Fibroblast of gingiva (primary cell): Measurements from ENCODE around the gene PDIA5.

ENCODE experiments used
- DNase-seq: peaks from one replicate; pipeline ENCODE4 v3.0.0-alpha.2; 2011; ENCODE audit warnings: low read depth

PDIA5 gene

DNA sequence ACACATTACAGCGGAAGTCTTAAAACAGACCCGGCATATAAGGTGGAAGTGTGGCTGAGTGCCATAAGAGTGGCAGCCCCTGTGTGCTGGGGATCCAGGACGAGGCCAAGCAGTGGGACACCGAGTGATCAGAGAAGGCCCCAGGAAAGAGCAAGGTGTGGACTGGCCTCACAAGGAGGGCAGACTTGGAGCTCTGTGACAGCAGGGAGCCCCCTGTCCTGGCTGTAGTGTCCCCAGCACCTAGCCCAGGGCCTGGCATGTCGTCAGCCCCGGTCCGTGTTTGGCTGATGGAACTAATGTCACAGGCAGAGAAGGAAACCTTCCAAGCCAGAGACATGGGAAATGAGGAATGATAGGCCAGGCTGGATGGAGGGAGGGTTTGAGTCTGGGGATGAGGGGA, 4.8 kb downstream of the PDIA5 start:
- no peak for DNase-seq

DNA sequence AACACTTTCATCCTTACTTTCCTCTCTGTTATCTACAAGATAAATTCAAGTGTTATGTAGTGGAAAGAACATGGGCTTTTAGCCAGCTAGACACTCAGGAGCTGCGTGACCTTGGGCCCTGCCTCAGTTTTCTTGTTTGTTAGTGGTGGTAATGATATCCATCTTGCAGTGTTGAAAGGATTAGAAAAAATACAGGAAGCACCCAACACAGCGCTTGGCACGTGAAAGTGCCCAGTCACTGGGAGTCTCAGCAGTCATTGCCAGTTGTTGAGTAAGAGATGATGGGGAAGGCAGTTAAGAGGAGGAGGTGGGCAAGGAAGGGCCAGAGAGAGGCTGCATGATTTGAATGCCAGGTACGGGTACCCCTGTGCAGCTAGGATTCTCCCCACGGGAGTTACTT, 5.3 kb downstream of the PDIA5 start:
- DNase-seq, result no peak

DNA sequence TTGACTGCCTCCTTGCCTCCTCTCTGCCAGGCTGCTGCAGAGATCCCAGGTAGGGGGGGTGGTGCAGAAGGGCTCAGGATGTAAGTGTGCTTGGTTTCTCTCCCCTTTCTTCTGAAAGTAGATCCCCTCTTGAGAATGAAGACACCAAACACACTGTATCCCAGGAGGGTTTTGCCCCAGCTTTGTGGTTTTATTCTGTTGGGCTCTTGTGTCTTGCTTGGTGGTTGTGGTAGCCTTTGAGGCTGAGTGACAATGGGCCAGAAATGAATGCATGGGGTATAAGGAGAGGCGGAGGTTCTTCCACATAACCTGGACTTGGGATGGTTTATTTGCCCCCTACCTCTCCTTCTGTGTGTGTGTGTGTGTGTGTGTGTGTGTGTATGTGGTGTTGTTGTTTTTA, 5.7 kb downstream of the PDIA5 start:
- no peak for DNase-seq

DNA sequence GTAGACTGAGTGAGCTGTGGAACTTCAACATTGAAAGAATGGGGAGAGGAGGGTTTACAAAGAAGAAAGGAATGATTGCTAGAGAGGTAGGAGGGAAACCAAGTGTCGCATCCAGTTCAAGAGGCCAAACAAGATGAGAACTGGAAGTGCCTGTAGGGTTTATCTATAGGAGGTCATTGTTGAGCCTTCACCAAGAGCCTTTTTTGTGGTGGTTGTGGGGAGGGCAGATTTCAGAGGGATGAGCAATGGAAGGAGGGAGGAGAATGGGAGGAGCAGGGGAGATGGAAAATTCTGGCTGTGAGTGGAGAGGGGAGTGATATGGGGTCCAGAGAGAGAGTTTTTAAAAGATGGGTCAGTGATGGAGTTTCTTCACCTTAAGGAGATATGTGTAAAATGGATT, 8.5 kb downstream of the PDIA5 start:
- no peak for DNase-seq

DNA sequence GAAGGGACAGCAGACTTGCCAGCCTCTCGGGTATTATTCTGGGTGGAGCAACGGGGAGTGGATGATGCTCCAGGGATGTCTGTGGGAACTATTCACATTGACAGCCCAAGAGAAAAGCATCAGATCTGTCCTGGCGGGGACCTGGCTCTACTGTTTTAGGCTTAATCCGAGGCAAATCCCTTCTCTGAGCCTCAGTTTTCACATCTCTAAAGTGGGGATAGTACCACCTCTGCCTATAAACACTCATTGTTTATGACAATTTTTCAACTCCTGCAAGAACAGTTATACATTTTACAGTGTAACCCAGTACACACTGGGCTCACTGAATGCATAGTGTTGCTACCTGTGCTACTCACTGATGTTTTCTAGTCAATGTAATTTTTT, 9.3 kb downstream of the PDIA5 start:
- DNase-seq, result no peak

DNA sequence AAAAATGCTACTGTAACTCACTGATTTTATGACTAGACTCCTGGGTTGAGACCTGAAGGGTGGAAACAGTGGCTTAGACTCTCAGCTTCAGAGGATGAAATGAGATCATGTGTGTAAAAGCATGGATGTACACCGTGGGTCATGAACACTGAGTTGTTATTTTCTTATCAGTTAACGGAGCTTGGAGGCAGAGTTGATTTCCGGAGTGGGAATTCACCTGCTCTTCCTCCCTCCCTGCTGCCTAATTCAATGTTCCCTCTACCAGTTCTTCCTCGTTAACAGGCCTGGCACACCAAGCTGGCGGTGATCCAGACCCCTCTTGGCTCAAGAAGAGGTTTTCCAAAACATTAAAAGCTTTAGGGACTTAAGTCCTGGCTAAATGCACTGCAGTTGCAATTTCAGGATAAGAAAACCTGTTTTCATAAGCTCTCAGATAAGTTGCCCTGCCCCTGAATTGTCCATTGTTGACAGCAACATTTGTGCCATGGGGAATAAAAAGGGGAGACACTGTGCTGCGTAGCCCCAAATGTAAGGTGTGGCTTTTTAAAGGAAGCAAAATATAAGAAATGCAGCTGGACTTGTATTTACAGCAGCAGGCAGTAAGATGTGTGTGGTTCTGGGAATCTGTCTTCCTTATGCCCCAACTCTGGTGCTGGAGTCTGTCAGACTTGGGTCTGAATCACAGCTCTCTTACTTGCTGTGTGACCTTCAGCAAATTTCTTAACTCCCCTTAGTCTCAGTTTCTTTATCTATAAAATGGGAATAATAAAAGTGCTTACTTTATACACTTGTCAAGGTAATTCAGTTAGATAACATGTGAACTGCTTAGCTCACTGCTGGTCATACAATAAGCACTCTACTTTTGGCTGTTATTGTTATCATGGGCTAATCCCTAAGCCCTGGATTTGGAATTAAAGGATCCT, 9.9 kb downstream of the PDIA5 start:
- DNase-seq, result peak; percentile 30

DNA sequence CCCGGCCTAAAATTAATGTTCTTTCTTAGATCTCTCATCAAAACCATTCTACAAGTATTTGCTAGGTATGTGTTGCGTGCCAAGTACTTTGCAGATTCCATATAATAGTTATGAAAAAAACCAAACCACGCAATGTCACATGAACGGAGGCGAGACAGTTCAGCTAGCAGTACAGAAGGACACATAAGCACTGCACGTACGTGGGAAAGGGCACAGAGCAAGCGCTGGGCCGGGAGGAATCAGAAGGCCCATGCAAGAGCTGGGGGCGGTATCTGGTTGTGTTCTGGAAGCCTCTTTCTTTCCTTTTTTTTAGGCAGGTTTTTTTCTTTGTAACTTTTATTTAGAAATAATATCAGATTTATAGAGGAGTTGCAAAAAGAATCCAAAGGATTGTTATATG, 11.3 kb downstream of the PDIA5 start:
- DNase-seq, result no peak

DNA sequence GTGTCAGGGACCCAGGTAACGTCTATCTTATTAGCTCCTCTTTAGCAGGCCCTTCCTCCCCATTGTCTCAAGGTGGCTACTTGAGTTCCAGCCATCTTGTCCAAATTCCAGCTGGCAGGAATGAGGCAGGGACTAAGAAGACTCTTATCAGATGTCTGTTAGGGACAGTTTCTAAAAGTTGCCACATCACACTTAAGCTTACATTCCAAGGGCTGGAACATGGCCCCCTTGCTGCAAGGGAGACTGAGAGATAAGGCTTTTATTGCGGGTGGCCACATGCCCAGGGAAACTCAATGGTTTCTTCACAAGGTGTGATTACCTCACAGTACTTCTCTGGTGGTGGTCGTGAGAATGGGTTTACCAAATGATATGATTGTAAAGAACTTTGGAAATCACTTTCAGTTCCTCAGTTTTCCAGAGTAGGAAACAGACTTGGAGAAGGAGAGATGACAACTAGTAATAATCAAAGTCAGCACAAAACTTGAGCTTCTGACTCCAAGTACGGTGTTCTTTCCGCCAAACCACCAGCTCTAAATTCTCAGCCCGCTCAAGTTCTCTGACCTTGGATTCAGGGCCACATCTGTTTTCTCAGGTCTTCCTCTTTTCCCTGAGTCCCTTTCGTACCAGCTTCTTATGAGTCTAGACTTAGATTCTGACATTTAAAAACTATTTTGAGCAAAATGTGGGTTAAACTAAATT, 14.2 kb downstream of the PDIA5 start:
- no peak for DNase-seq

DNA sequence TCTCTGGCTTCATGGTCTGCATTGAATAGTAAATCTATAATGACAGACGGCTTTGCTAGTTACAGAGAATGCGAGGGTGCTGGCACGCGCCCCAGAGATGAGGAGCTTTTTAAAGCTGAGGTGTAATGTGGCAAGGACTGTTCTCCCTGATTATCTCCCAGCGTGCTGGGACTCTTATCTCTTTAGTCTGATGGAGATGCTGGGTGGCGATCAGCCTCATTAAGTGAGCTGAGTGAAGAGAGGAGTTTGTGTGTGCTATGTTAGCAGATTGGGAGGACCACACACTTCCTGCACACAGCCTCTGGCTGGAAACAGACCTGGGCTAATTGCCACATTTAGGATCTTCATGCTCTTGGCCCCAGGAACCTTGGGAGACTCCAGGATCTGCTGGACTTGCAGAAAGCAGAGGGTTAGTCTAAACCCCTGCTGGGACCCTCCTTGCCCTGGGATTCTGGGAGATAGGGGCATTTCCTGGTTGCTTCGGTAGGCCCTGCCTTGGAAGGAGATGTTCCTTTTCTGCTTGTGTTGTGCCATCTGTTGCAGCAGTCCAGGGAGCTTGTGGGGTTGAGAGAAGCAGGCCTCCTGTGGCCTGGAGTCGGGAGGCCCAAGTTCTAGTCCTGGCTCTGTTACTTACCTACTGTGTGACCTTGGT, 15.0 kb downstream of the PDIA5 start:
- no peak for DNase-seq

DNA sequence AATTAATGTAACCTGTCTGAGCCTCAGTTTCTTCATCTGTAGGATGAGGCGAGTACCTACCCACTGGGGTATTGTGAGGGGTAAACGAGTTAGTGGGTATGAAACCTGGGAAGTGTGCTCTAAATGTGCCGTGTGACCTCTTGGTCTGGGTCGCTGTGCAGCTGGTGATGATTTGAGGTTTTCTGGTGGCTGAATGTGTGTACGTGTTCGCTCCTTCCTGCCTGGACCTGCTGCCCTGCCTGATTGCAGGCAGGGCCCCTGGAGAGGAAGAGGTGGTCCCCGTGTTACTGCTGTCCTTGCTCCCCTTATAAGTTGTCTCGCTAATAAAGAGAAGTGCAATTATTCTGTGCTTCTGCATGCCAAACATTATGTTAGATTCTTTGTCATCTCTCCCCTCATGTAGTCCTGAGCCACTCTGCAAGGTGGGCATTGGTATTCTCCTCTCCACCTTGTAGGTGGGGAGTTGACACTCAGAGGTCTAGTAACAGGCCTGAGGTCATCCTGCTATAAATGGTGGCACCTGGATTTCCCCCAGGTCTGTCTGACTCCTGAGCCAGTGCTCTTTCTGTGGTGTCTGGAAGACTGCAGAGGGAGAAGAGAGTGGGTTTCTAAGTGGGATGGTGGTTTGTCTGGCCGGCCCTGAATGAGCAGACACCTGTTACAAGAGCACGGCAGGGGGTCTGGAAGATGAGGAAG, 15.7 kb downstream of the PDIA5 start:
- no peak for DNase-seq

DNA sequence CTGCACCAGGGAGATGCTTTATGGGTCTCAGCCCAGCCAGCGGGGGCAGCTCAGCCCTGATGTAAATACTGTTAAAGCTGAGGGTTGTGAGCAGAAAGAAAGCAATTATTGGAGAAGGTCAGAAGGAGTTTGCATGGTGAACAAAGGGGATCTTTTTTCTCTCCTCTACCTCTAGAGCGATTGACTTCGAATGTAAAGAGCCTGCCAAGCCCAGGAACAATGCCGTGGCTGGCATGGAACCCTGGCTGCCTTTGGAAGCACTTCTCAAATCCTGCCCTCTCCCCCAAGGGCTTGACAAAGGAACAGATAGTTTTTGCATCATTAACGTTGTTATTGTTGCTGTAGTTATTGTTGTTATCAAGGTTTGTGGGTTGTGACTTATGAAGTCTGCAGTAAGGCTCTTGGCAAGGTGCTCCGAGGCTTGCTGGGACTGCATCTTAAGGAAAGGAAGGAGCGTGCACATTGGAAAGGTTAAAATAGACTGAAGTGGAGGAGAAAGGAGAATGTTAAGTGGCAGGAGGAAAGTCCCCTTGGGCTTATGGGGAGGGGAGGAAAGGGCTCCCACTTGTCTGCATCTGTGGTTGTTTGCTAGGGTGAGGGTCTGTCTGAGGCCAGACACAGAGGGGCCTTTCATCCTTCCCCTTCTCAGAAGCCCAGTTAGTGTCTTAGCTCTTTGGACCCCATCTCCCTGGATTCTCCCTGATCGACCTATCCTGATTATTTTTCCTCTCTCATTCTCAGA, 16.7 kb downstream of the PDIA5 start:
- no peak for DNase-seq

DNA sequence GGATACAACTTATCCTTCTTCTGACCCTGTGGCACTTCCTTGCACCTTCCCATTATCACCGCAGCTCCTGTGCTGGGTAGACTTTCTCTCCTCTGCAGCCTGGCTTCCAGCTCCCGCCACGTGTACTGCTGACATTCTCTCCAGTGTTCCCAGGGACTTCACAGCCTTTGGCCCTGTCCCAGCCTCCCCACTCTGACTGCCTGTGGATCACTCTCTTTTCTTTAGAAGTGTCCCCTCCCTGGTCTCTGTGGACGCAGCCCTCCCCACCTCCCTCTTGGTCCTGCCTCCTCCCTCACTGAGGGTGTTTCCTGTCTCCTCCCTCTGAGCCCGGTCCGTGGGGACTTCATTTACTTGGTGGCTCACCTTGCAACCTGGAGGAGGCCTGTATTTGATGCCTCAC, 17.4 kb downstream of the PDIA5 start:
- DNase-seq, result no peak

DNA sequence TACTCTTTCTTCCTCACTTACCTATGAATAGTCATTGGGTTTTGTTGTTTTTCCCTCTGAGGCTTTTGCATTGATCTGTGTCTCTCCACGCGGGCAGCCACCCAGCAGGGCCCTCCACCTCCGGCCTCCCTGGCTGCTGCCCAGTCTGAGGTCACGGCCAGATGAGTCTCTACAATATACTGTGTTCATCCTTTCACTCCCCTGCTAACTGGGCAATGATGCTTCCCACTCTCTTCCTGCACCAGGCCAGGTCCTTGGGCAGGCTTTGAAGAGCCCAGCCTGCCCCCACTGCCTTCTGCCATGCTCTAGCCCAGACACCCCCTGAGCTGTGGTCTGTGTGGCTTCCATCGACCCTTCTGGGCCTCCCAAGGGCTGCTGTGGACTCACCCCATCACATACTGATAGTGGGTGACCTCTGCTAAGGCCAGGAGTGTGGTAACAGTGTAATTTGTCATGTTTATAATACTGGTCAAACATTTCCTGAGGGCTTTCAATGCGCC, 18.0 kb downstream of the PDIA5 start:
- no peak for DNase-seq

DNA sequence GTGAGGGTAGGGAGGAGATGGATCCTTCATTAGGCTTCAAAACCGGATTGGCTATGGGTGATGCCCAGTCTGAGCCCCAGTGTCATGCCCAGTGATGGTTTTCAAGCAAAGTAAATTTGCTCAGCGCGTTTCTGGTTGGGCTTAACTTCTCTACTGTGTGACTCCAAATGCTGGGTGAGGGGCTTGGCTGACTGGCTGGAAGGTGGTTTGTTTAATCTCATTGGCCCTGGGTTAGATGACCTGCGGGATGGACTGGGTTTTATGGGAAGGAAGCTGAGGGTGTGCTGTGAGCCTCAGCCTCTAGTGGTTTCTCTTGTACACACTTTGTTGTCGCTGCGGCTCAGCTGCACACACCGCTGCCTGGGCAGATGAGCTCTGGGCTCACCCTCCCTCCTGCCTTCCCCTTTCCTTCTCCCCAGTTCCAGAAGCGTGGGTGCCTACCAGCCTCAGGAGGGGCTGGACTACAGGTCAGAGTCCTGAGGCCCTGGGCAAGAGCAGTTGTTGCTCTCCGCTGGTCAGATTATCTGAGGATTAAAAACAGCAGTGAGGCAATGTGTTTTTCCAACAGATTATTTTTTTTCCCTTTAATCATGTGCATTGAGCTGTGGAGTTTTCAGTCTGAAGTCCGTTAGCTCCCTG, 18.6 kb downstream of the PDIA5 start:
- DNase-seq, result no peak

DNA sequence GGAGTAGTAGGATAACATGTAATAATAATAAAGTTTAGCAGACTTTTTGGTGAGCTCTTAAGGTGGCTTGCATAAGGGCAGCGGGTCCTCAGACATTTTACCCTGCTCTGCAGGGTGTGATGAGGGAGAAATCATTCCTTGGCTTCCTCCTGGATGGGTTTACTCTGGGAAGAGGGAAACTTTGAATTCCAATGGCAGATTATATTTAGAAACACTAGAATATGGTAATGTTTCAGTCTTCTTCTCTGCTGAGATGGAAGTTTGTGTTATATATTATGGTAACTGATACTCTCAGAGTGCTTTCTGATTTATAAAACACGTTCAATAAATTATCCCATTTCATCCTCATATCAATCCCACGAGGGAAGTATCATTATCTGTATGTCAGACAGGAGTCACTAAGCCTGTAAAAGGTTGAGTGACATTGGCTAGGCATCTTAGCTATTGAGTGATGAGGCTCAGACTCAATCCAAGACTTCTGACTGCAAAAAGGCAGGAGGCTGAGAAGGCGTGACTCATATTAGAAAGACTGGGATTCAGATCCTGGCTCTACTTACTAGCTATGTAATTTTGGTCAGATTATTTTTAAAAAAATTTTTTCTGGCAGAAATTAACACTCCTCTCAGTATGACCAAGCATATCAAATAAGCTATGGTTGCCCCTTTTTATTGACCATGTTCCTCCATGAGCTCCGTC, 19.3 kb downstream of the PDIA5 start:
- DNase-seq, result no peak

DNA sequence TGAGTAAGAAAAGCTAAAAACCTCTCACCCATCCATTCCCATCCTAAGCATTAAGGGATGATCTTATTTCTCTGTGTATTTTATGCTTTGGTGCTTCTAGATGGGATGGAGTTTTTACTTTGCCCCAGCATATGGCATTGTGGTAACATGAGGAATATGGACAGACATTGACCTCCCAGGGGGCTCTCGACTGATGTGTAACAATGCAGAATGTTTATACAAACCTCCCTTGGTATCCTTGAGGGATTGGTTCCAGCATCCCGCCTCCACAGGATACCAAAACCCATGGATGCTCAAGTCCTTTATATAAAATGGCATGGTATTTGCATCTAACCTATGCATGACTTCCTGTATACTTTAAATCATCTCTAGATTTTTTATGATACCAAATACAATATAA, 21.6 kb downstream of the PDIA5 start:
- DNase-seq, result peak; percentile 41

DNA sequence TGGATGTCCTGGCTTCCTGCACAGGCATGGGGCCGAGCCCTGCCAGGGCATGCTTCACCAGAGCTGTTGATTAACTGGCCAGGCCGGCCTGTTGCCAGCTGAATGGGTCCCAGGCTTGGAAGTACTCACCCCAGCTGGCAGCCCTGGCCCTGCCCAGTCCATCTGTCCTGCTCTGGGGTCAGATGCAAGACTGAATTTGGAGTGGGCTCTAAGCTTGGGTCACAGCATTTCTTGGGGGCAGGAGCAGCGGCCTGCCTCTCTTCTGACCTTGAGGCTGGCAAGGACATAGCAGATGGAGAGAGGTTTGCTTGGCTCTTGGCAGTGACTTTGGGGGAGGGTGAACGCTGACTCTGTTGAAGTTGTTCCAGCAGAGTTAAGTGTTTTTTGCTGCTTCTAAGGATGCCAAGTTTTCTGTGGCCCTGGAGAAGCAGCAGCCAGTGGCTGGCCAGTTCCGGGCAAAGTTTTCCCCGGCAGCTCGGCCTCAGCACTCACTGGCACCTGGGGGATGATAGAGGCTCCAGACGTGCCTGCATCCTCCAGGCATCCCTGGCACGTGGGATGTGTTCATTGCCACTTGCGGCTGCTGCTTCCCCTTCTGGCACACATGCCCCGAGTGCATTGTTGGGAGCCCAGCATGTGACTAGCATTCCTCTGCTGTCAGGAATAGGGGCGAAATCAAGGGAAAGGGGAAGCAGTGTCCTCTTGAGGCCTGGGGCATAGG, 22.9 kb downstream of the PDIA5 start:
- DNase-seq, result peak; percentile 60

DNA sequence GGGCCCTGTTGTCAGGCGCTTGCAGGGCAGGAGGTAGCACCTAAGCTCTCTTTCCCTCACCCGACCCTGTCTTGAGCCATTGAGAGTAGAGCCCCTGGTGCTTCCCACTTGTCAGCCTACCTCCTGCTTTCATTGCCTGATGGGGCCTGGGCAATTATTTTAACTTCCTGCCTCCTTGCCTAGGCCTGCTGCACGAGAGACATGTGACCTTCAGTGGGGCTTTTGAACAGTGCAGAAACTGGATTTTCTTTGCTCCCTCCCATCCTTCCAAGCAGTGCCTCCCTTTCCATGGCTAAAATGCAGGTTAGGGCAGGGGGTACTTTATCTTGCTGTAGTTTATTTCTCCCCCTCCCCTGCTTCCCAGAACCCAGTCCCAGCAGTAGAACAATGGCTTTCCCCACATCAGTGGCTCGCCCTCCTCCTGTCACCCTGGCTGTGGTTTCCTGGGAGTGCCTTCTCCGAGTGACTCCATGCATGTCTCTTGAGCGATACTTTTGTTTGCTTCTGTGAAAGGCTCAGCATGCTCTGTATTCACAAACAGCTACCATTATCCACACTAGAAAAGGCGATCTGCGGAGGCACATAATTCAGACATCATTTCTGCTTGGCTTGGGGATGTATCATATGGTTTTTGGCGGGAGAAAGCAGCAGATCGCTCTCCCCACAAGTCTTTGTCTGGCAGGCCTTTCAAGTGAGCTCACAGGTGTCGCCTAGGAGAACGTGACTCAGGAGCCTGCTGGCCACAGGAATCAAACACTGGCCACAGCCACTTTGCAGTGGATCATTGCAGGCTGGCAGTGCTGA, 24.1 kb downstream of the PDIA5 start:
- no peak for DNase-seq

DNA sequence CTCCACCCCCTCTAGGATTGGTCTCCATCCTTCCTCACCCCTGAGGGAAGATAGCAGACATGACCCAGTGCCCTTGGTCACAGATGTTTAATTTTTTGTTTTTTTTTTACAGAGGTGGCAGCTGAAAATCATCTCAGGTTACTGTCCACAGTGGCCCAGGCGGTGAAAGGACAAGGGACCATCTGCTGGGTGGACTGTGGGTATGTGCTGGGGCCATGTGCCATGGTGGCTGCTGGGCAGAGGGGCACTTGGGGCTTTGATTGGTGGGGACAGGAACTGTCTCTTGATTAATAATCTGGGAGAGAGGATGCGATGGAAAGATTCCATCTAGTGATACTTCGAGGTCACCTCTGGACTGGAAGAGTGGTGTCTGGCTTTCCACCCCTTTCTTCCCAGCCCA, 25.4 kb downstream of the PDIA5 start:
- no peak for DNase-seq
